Panc1 (cell line): Measurements from ENCODE around the gene PCSK7. TPM values are rescaled to one million over a fixed set of nuclear protein-coding genes. Genes with fewer than 3 reads are reported as not detected.

Experiments used
- ATAC-seq: fragments of 200-7000 bp; cut with Tn5 transposase; 2 replicates; pipeline ENCODE4 v1.9.1; 2020; ENCODE audit warnings: mild to moderate bottlenecking, moderate library complexity
- BruUV-seq: library from RNA; stranded (reverse); fragments of 400-500 nt; replicated peaks from 2 replicates; lab custom pipeline; 2021; lab: Mats Ljungman, UMichigan
- CTCF ChIA-PET: fragments of 300-600 bp; sonication (Branson Sonifier 250); formaldehyde crosslinking; loops from one replicate; lab custom pipeline; 2022; ENCODE audit warnings: antibody characterized with exemption; lab: Charles Lee
- POLR2A ChIA-PET: fragments of 300-600 bp; sonication (Branson Sonifier 250); formaldehyde crosslinking; loops from one replicate; lab custom pipeline; 2022; ENCODE audit warnings: antibody characterized with exemption; lab: Charles Lee
- DNase-seq: peaks from one replicate; pipeline ENCODE4 v3.0.0-alpha.2; 2010; ENCODE audit warnings: low read depth, low spot score
- H3K27ac ChIP-seq: 2 replicates; pipeline ENCODE4 v1.5.1; 2011; ENCODE audit warnings: mild to moderate bottlenecking, low read length, inconsistent platforms
- H3K27me3 ChIP-seq: fragments of 200-500 bp; sonication (Bioruptor generic); 2 replicates; pipeline ENCODE4 v1.6.0; 2014; ENCODE audit warnings: low read length, inconsistent platforms; ENCODE audit not compliant: control insufficient read depth, insufficient read depth
- H3K36me3 ChIP-seq: fragments of 200-500 bp; sonication (Bioruptor generic); 2 replicates; pipeline ENCODE4 v1.5.1; 2014; ENCODE audit warnings: inconsistent platforms, mild to moderate bottlenecking, low read length, moderate library complexity; ENCODE audit not compliant: control insufficient read depth, insufficient read depth
- H3K4me1 ChIP-seq: 2 replicates; pipeline ENCODE4 v1.5.1; 2011; ENCODE audit warnings: inconsistent platforms, mild to moderate bottlenecking, low read length, moderate library complexity; ENCODE audit not compliant: control insufficient read depth, insufficient read depth
- H3K4me3 ChIP-seq, 2 experiments: 2 replicates each; pipeline ENCODE4 v1.5.1; 2011 to 2012; ENCODE audit warnings: low read depth in 2 of 2, low read length in 2 of 2, mild to moderate bottlenecking in 2 of 2, inconsistent platforms in 1 of 2, moderate library complexity in 1 of 2
- H3K9me3 ChIP-seq: fragments of 200-500 bp; sonication (Bioruptor generic); 2 replicates; pipeline ENCODE4 v1.5.1; 2014; ENCODE audit warnings: low read depth, mild to moderate bottlenecking, inconsistent platforms, low read length, moderate library complexity; ENCODE audit not compliant: control insufficient read depth, insufficient read depth
- POLR2AphosphoS5 ChIP-seq: IDR thresholded peaks from 2 replicates; pipeline ENCODE4 v1.6.1; 2012; ENCODE audit warnings: mild to moderate bottlenecking, low read depth, low read length, moderate library complexity
- SIN3A ChIP-seq: IDR thresholded peaks from 2 replicates; pipeline ENCODE4 v1.6.1; 2012; ENCODE audit warnings: low read depth, mild to moderate bottlenecking, low read length, moderate library complexity, borderline replicate concordance; ENCODE audit not compliant: insufficient read depth
- TCF7L2 ChIP-seq: IDR thresholded peaks from 2 replicates; pipeline ENCODE4 v1.6.1; 2011; ENCODE audit warnings: mild to moderate bottlenecking, low read depth, low read length, inconsistent platforms
- in situ Hi-C: cut with HindIII; loops from 2 replicates; pipeline ENCODE4 v1.10.0; 2016; ENCODE audit warnings: low sequenced_read_pairs, low pct_unique_long_range_greater_than_20kb
- intact Hi-C: fragments of 100-400 bp; cut with micrococcal nuclease; formaldehyde crosslinking; loops from one replicate; pipeline ENCODE4 v1.10.0; 2022; ENCODE audit not compliant: unreplicated experiment
- total RNA-seq: library from RNA; stranded (reverse); gene quantifications from one replicate; pipeline ENCODE4 v1.2.1, GENCODE V29; 2021; ENCODE audit not compliant: unreplicated experiment
- TF ChIP-seq, protein P1 (sequence below): fragments of 450-650 bp; IDR thresholded peaks from 2 replicates; pipeline ENCODE4 v1.5.1; 2017; ENCODE audit warnings: mild to moderate bottlenecking
- TF ChIP-seq, protein P2 (sequence below), 2 experiments: IDR thresholded peaks; 2 replicates each; pipeline ENCODE4 v1.6.1; 2011 to 2012; ENCODE audit warnings: low read depth in 2 of 2, control low read depth in 1 of 2, low read length in 1 of 2, mild to moderate bottlenecking in 1 of 2, moderate library complexity in 1 of 2; ENCODE audit not compliant: insufficient read depth in 1 of 2

Gene PCSK7
- total RNA-seq, 1 experiment from 2014 or later: 60.6 TPM

DNA sequence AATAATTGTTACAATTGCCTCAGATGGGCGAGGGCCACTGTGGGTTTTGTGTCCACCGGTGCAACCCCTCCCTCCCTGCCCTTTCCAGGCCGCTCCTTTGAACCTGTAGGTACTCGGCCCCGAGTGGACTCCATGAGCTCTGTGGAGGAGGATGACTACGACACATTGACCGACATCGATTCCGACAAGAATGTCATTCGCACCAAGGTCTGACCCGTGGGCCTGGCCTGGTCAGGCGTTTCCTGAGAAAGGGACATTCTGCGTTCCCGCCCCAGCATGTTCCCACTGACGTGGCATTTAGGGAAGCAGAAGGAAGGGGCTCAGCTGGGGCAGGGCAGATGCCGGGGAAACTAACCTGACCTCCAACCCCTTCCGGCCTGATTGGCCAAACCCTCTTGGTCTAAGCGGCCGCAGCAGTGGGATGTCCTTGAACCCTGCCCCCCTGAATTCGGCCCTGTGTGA is 43.2 kb downstream of the PCSK7 start:
- H3K4me1 ChIP-seq: no peaks in the 10 kb centered on the region
- intact Hi-C loops (no loop called here), in situ Hi-C loops (no loop called here)
- no peak for DNase-seq
- POLR2A ChIA-PET: no interaction called here
- H3K9me3 ChIP-seq: no peaks in the 10 kb centered on the region
- CTCF ChIA-PET: no interaction called here
- TF ChIP-seq, protein P1, sequence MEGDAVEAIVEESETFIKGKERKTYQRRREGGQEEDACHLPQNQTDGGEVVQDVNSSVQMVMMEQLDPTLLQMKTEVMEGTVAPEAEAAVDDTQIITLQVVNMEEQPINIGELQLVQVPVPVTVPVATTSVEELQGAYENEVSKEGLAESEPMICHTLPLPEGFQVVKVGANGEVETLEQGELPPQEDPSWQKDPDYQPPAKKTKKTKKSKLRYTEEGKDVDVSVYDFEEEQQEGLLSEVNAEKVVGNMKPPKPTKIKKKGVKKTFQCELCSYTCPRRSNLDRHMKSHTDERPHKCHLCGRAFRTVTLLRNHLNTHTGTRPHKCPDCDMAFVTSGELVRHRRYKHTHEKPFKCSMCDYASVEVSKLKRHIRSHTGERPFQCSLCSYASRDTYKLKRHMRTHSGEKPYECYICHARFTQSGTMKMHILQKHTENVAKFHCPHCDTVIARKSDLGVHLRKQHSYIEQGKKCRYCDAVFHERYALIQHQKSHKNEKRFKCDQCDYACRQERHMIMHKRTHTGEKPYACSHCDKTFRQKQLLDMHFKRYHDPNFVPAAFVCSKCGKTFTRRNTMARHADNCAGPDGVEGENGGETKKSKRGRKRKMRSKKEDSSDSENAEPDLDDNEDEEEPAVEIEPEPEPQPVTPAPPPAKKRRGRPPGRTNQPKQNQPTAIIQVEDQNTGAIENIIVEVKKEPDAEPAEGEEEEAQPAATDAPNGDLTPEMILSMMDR: no peak
- TF ChIP-seq TCF7L2: no peak
- TF ChIP-seq, protein P2, sequence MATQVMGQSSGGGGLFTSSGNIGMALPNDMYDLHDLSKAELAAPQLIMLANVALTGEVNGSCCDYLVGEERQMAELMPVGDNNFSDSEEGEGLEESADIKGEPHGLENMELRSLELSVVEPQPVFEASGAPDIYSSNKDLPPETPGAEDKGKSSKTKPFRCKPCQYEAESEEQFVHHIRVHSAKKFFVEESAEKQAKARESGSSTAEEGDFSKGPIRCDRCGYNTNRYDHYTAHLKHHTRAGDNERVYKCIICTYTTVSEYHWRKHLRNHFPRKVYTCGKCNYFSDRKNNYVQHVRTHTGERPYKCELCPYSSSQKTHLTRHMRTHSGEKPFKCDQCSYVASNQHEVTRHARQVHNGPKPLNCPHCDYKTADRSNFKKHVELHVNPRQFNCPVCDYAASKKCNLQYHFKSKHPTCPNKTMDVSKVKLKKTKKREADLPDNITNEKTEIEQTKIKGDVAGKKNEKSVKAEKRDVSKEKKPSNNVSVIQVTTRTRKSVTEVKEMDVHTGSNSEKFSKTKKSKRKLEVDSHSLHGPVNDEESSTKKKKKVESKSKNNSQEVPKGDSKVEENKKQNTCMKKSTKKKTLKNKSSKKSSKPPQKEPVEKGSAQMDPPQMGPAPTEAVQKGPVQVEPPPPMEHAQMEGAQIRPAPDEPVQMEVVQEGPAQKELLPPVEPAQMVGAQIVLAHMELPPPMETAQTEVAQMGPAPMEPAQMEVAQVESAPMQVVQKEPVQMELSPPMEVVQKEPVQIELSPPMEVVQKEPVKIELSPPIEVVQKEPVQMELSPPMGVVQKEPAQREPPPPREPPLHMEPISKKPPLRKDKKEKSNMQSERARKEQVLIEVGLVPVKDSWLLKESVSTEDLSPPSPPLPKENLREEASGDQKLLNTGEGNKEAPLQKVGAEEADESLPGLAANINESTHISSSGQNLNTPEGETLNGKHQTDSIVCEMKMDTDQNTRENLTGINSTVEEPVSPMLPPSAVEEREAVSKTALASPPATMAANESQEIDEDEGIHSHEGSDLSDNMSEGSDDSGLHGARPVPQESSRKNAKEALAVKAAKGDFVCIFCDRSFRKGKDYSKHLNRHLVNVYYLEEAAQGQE (IDR thresholded peaks at IDR 0.05; ENCODE audit: insufficient read depth in 1 of 2, low read depth in 2 of 2, low read length in 1 of 2): no peak
- TF ChIP-seq POLR2AphosphoS5: no peak
- no peak overlapping the region for H3K27ac ChIP-seq
- H3K36me3 ChIP-seq: no peaks in the 10 kb centered on the region
- no peak for ATAC-seq
- no peak overlapping the region for H3K4me3 ChIP-seq
- no peaks in the 10 kb centered on the region for H3K27me3 ChIP-seq
- BruUV-seq: no TSS peak

DNA sequence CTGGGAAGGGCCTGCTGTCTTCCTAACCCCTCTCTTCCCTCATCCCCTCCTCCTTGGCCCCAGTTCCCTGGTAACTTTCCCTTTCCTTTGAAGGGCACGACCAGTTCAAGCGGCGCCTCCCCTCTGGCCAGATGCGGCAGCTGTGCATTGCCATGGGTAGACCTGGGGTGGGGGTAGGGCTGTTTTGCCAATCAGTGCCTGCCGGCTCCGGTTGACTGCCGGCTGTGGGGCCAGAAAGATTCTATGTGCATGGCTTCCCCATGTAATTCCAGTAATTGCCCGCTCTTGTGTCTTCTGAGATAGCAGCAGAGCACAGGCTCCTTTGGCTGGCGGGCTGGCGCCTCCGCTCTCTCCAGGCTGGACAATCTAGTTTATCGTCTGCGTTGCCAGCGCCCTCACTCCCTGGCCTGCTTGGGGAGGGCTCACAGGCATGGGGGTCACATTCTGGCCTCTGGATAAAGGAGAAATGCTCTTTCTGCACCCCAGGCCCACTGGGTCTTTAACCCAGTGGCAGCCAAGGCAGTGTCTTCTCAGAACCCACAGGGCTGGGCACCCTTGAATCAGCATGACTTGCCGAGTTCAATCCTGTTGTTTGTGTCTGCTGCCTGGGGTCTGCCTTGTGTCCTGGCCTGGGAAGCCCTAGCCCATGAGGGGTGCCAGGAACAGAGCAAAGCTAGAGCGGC is 43.9 kb downstream of the PCSK7 start:
- no TSS peak for BruUV-seq
- Histone ChIP-seq H3K9me3 (no peaks in the 10 kb centered on the region), H3K27me3 (no peaks in the 10 kb centered on the region), H3K4me3 (no peak overlapping the region), H3K4me1 (no peaks in the 10 kb centered on the region), H3K27ac (no peak overlapping the region), H3K36me3 (no peaks in the 10 kb centered on the region)
- DNase-seq (no peak), ATAC-seq (no peak)
- TF ChIP-seq POLR2AphosphoS5 (no peak), TCF7L2 (no peak), SIN3A (no peak)
- TF ChIP-seq, protein P1: no peak
- TF ChIP-seq, protein P2 (IDR thresholded peaks at IDR 0.05; ENCODE audit: insufficient read depth in 1 of 2, low read depth in 2 of 2, low read length in 1 of 2): no peak
- POLR2A ChIA-PET: no interaction called here
- CTCF ChIA-PET: no interaction called here
- intact Hi-C loops: no loop called here
- in situ Hi-C loops: no loop called here
